GM12874 (cell line): ENCODE results near the gene LAMC1.

Experiments used
- TF ChIP-seq, protein P1 (sequence below): IDR thresholded peaks from 2 replicates; pipeline ENCODE4 v1.5.1; 2011; ENCODE audit warnings: low read depth, mild to moderate bottlenecking, control low read depth, low read length, moderate library complexity; ENCODE audit not compliant: insufficient read depth

Gene LAMC1

DNA sequence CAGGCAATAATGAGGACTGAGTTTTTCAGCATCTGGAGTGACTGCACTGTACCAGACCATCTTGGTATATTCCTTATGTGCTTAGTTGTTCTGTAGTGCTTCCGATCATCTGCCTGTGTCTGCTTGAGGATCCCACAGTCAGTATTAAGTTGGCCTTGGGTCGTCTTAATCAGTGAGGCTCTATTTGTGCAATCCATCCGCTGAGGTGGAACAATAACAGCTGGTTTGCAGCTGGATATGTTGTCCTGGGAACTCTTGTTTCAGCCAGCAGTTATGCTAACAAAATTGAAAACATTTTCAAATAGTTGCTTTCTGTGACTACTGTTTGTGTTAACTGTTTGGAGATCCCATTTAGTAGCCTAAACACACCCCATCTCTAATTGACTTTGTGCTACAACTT is 73.7 kb downstream of the LAMC1 start:
- TF ChIP-seq, protein P1, sequence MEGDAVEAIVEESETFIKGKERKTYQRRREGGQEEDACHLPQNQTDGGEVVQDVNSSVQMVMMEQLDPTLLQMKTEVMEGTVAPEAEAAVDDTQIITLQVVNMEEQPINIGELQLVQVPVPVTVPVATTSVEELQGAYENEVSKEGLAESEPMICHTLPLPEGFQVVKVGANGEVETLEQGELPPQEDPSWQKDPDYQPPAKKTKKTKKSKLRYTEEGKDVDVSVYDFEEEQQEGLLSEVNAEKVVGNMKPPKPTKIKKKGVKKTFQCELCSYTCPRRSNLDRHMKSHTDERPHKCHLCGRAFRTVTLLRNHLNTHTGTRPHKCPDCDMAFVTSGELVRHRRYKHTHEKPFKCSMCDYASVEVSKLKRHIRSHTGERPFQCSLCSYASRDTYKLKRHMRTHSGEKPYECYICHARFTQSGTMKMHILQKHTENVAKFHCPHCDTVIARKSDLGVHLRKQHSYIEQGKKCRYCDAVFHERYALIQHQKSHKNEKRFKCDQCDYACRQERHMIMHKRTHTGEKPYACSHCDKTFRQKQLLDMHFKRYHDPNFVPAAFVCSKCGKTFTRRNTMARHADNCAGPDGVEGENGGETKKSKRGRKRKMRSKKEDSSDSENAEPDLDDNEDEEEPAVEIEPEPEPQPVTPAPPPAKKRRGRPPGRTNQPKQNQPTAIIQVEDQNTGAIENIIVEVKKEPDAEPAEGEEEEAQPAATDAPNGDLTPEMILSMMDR: no peak

DNA sequence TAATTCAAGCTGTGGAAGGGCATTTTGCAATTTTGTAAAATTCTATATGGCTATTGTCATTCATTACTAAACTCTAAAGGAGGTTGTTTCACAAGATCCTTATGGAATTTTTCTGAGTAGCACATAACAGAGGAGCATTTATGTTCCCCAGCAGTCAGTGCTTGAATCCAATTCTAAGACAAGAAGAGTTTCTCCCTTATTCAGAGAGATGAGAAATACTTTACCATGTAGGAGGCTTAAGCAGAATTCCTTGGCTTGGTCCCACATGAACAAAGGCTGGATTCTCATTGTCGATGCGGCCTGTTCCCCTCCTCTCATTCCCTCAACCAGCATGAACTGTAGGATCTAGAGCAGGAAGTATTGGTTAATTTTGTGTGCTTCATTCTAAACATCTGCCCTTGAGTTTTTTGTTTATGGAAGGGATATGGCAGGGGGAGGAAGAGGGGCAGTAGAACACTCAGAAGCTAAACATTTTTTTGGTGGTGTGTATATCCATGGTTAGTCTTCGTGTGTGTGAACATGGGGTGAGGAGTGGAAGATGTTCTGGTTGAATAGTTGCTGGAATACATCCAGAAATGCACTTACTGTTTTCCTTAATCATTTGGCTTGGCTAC is 74.3 kb downstream of the LAMC1 start:
- TF ChIP-seq, protein P1: no peak

DNA sequence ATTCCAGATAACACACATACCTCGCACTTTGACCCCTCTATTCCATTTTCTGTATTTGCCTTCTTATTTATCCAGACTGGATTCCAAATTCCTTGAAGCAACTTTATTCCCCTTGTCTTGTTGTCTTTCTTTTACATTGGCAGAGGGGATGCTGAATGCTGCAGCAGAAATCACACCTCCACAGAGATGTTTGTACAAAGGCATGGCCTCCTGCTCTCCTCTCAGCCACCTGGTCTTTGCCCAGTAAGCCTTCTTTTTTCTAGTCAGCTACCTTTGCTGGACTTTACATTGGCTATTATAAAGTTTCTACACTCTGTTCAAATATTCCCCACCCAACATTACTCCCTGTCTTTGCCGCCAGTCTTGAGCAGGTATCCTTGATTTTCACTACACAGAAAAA is 75.1 kb downstream of the LAMC1 start:
- TF ChIP-seq, protein P1: no peak

DNA sequence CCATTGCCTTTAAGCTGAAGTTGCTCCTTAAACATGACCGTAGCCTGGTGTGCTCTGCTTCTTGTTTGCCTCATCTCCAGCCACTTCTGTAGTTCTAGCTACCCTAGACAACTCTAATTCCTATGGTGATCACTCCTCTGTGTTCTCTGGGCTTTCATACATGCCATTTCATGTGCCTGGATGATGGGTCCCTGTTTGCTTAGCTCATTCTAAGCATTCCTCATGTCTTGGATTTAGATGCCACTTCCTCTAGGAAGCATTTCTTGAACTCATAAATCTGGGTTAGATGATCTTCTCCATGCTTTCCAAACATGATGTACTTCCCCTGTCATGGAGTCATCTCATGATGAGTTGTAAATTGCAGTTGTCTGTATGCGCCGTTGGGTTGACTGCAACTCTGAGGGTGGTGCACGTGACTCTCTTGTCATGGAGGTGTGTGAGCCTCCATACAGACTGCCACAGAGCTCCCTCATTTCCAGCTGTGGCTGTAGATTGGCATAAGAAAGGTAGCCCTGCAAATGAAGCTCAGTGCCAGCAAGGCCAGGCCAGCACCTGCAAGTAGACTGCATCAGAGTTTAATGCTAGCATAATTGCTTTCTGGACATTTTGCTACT is 77.2 kb downstream of the LAMC1 start:
- TF ChIP-seq, protein P1: no peak

DNA sequence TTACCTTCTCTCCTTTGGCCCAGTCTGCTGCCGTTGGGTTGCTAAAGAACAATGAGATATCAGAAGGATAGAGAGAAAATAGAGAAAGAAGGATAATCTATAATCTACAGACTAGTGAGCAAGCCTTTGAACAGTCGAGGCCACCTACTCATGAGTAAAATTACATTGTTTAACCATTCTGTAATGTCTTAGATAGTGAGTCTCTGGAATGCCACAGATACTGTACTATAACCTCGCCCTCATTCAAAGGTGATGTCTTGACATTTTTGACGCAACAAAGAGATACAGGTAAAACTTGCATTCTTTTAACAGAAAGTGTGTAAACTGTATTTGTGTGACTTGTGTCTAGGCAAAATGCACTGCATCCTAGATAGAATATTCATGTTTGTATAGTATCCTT is 77.9 kb downstream of the LAMC1 start:
- TF ChIP-seq, protein P1: no peak

DNA sequence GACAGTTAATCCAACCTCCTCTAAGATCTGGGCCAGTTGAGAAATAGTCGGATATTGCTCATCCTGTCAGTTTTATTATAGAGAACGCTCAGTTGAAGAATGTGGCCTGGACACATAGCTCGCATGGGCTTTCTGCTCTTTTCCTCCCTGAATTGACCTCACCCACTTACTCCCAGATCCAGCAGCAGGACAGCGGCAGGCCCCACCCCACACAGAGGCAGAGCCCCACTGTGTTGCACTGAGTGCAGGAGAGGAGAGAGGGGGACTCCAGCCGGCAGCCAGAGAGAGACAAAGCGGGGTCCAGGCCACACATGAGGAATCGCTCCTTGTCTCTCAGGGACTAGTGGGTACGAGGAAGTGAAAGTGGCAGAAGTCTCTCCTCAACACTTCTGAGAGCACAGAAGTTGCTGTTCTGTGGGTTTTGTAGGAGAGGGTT is 78.6 kb downstream of the LAMC1 start:
- TF ChIP-seq, protein P1: no peak

DNA sequence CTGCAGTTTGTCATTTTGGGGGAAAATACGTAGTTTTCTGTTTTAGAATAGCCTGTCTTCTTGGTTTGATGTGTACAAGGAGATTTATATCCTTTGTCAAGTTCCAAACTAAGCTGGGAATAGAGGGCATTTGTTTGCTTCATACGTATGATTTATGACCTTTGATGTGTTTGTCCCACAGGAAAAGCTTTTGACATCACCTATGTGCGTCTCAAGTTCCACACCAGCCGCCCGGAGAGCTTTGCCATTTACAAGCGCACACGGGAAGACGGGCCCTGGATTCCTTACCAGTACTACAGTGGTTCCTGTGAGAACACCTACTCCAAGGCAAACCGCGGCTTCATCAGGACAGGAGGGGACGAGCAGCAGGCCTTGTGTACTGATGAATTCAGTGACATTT is 79.9 kb downstream of the LAMC1 start:
- TF ChIP-seq, protein P1: no peak
